Measurements from ENCODE around the gene P3H2.

P3H2 gene

GRCh38 chr3:190064659-190065058 lies 56.0 kb downstream of the P3H2 start:
- Histone ChIP-seq H3K9ac (ENCODE audit: low read length) (no peak overlapping the region), H3K36me3 (ENCODE audit: control insufficient read depth, low read depth, low read length) (no peaks in the 10 kb centered on the region), H3K4me1 (ENCODE audit: control insufficient read depth, low read depth, low read length) (no peaks in the 10 kb centered on the region), H3K4me3 (ENCODE audit: low read length) (no peak overlapping the region), H3K27ac (ENCODE audit: low read length) (no peak overlapping the region), H3K9me3 (ENCODE audit: control insufficient read depth, low read depth, low read length) (no peaks in the 10 kb centered on the region), H3K27me3 (ENCODE audit: control insufficient read depth, insufficient read depth, low read length) (no peaks in the 10 kb centered on the region)

- Histone ChIP-seq H3K36me3 (ENCODE audit: control insufficient read depth, low read depth, low read length) (no peaks in the 10 kb centered on the region), H3K4me3 (ENCODE audit: low read length) (no peak overlapping the region), H3K9me3 (ENCODE audit: control insufficient read depth, low read depth, low read length) (no peaks in the 10 kb centered on the region), H3K4me1 (ENCODE audit: control insufficient read depth, low read depth, low read length) (peaks cover 3% of the 10 kb centered on the region), H3K27ac (ENCODE audit: low read length) (no peak overlapping the region), H3K27me3 (ENCODE audit: control insufficient read depth, insufficient read depth, low read length) (no peaks in the 10 kb centered on the region), H3K9ac (ENCODE audit: low read length) (no peak overlapping the region)
Observed at GRCh38 chr3:190064112-190064511, 56.6 kb downstream of the P3H2 start.

DNA sequence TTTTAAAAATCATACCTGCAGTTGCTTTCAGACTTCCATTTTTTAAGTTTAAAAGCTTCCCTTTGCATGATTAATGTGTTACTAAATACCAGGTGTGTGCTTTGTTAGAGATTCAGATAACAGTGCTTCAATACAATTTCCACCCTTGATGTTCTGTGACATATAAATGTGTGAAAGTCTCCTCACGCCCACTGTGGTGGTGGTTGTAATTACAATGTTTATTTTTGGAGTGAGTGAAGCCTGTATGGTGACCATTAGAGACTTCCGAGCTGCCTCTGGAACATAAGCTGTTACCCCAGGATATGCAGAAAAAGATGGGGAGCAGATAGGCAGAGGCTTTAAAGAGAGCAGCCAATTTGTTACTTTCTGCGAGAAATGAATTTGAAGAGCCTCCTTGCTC lies 57.2 kb downstream of the P3H2 start:
- Histone ChIP-seq H3K27me3 (ENCODE audit: control insufficient read depth, insufficient read depth, low read length) (no peaks in the 10 kb centered on the region), H3K4me3 (ENCODE audit: low read length) (no peak overlapping the region), H3K9ac (ENCODE audit: low read length) (no peak overlapping the region), H3K9me3 (ENCODE audit: control insufficient read depth, low read depth, low read length) (no peaks in the 10 kb centered on the region), H3K4me1 (ENCODE audit: control insufficient read depth, low read depth, low read length) (peaks cover 9% of the 10 kb centered on the region), H3K36me3 (ENCODE audit: control insufficient read depth, low read depth, low read length) (no peaks in the 10 kb centered on the region), H3K27ac (ENCODE audit: low read length) (no peak overlapping the region)

- Histone ChIP-seq H3K9ac (ENCODE audit: low read length) (no peak overlapping the region), H3K27ac (ENCODE audit: low read length) (no peak overlapping the region), H3K27me3 (ENCODE audit: control insufficient read depth, insufficient read depth, low read length) (no peaks in the 10 kb centered on the region), H3K4me3 (ENCODE audit: low read length) (no peak overlapping the region), H3K36me3 (ENCODE audit: control insufficient read depth, low read depth, low read length) (no peaks in the 10 kb centered on the region), H3K9me3 (ENCODE audit: control insufficient read depth, low read depth, low read length) (no peaks in the 10 kb centered on the region), H3K4me1 (ENCODE audit: control insufficient read depth, low read depth, low read length) (peaks cover 18% of the 10 kb centered on the region)
Observed at GRCh38 chr3:190060192-190060775, 60.4 kb downstream of the P3H2 start.

DNA sequence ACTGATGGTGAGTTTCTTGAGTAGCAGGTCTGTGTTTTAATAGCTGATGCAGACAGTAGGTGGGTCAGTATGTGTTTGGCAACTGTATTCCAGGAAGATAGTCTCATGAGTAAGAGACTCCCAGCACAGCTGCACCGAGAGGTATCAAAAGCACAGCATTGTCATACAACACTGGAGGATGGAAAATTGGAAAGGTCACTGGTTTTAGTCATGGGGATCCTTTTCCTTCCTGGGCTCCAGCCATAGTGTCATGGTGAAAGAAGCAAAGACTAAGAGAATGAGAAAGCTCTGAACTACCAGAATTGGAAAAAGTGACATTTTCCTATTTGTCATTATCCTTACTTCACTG lies 61.5 kb downstream of the P3H2 start:
- Histone ChIP-seq H3K4me1 (ENCODE audit: control insufficient read depth, low read depth, low read length) (peaks cover 25% of the 10 kb centered on the region), H3K27me3 (ENCODE audit: control insufficient read depth, insufficient read depth, low read length) (no peaks in the 10 kb centered on the region), H3K27ac (ENCODE audit: low read length) (no peak overlapping the region), H3K36me3 (ENCODE audit: control insufficient read depth, low read depth, low read length) (no peaks in the 10 kb centered on the region), H3K9me3 (ENCODE audit: control insufficient read depth, low read depth, low read length) (no peaks in the 10 kb centered on the region), H3K9ac (ENCODE audit: low read length) (no peak overlapping the region), H3K4me3 (ENCODE audit: low read length) (no peak overlapping the region)

GRCh38 chr3:190058521-190059241 lies 62.0 kb downstream of the P3H2 start:
- Histone ChIP-seq H3K36me3 (ENCODE audit: control insufficient read depth, low read depth, low read length) (no peaks in the 10 kb centered on the region), H3K9ac (ENCODE audit: low read length) (no peak overlapping the region), H3K9me3 (ENCODE audit: control insufficient read depth, low read depth, low read length) (no peaks in the 10 kb centered on the region), H3K27ac (ENCODE audit: low read length) (no peak overlapping the region), H3K4me3 (ENCODE audit: low read length) (no peak overlapping the region), H3K4me1 (ENCODE audit: control insufficient read depth, low read depth, low read length) (peaks cover 25% of the 10 kb centered on the region), H3K27me3 (ENCODE audit: control insufficient read depth, insufficient read depth, low read length) (no peaks in the 10 kb centered on the region)

DNA sequence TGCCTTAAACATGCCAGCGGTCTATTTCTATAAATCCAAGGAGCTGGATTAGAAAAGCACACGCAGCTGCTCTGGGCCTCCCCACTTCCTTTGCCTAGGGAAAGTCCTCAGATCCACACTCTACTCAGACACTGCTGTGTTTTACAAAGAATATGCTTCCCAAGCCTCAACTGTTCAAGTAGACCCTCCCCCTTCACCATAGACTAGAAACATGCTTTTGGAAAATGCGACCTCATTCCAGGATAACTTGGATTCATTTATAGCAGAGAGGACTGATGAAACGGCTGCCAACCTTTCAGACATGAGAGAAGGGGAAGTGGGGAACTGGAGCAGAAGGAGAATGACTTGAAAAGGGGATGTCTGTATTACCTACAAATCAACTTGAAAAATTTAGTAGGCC lies 64.0 kb downstream of the P3H2 start:
- Histone ChIP-seq H3K9me3 (ENCODE audit: control insufficient read depth, low read depth, low read length) (no peaks in the 10 kb centered on the region), H3K4me1 (ENCODE audit: control insufficient read depth, low read depth, low read length) (peaks cover 32% of the 10 kb centered on the region), H3K9ac (ENCODE audit: low read length) (no peak overlapping the region), H3K36me3 (ENCODE audit: control insufficient read depth, low read depth, low read length) (no peaks in the 10 kb centered on the region), H3K27me3 (ENCODE audit: control insufficient read depth, insufficient read depth, low read length) (no peaks in the 10 kb centered on the region), H3K4me3 (ENCODE audit: low read length) (no peak overlapping the region), H3K27ac (ENCODE audit: low read length) (no peak overlapping the region)

DNA sequence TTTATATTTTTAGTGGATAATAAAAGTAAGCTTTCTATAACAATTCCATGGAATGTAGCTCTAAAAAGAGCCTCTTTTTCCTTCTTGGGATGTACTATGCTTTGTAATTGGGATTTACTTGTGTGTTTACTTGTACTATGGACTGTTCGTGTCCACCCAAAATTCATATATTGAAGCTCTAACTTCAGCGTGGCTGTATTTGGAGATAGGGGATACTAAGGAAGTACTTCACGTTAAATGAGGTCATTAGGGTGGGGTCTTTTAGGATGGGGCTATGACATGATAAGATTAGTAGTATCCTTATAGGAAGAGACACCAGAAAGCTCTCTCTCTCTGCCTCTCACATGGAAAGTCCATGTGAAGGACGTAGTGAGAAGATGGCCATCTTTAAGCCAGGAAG lies 64.9 kb downstream of the P3H2 start:
- H3K27ac ChIP-seq (ENCODE audit: low read length): no peak overlapping the region
- H3K9me3 ChIP-seq (ENCODE audit: control insufficient read depth, low read depth, low read length): no peaks in the 10 kb centered on the region
- no peak overlapping the region for H3K4me3 ChIP-seq (ENCODE audit: low read length)
- no peak overlapping the region for H3K9ac ChIP-seq (ENCODE audit: low read length)
- H3K36me3 ChIP-seq (ENCODE audit: control insufficient read depth, low read depth, low read length): no peaks in the 10 kb centered on the region
- no peaks in the 10 kb centered on the region for H3K27me3 ChIP-seq (ENCODE audit: control insufficient read depth, insufficient read depth, low read length)
- H3K4me1 ChIP-seq (ENCODE audit: control insufficient read depth, low read depth, low read length): peaks cover 42% of the 10 kb centered on the region

GRCh38 chr3:190053919-190054672 lies 66.6 kb downstream of the P3H2 start:
- no peaks in the 10 kb centered on the region for H3K9me3 ChIP-seq (ENCODE audit: control insufficient read depth, low read depth, low read length)
- H3K9ac ChIP-seq (ENCODE audit: low read length): no peak overlapping the region
- H3K4me1 ChIP-seq (ENCODE audit: control insufficient read depth, low read depth, low read length): peaks cover 55% of the 10 kb centered on the region
- no peaks in the 10 kb centered on the region for H3K27me3 ChIP-seq (ENCODE audit: control insufficient read depth, insufficient read depth, low read length)
- no peak overlapping the region for H3K4me3 ChIP-seq (ENCODE audit: low read length)
- no peak overlapping the region for H3K27ac ChIP-seq (ENCODE audit: low read length)
- no peaks in the 10 kb centered on the region for H3K36me3 ChIP-seq (ENCODE audit: control insufficient read depth, low read depth, low read length)

- H3K27ac ChIP-seq (ENCODE audit: low read length): peak overlapping the region; percentile 43
- H3K9ac ChIP-seq (ENCODE audit: low read length): no peak overlapping the region
- peaks cover 49% of the 10 kb centered on the region for H3K4me1 ChIP-seq (ENCODE audit: control insufficient read depth, low read depth, low read length)
- H3K36me3 ChIP-seq (ENCODE audit: control insufficient read depth, low read depth, low read length): no peaks in the 10 kb centered on the region
- no peaks in the 10 kb centered on the region for H3K27me3 ChIP-seq (ENCODE audit: control insufficient read depth, insufficient read depth, low read length)
- H3K9me3 ChIP-seq (ENCODE audit: control insufficient read depth, low read depth, low read length): no peaks in the 10 kb centered on the region
- peak overlapping the region; percentile 24 for H3K4me3 ChIP-seq (ENCODE audit: low read length)
Observed at GRCh38 chr3:190051641-190052040, 69.1 kb downstream of the P3H2 start.

GRCh38 chr3:190048932-190049441 lies 71.7 kb downstream of the P3H2 start:
- peak overlapping the region; percentile 71 for H3K27ac ChIP-seq (ENCODE audit: low read length)
- peaks cover 57% of the 10 kb centered on the region for H3K4me1 ChIP-seq (ENCODE audit: control insufficient read depth, low read depth, low read length)
- H3K9me3 ChIP-seq (ENCODE audit: control insufficient read depth, low read depth, low read length): no peaks in the 10 kb centered on the region
- peak overlapping the region; percentile 14 for H3K4me3 ChIP-seq (ENCODE audit: low read length)
- no peaks in the 10 kb centered on the region for H3K27me3 ChIP-seq (ENCODE audit: control insufficient read depth, insufficient read depth, low read length)
- H3K9ac ChIP-seq (ENCODE audit: low read length): peak overlapping the region; percentile 16
- H3K36me3 ChIP-seq (ENCODE audit: control insufficient read depth, low read depth, low read length): no peaks in the 10 kb centered on the region

Data from iPS-18a (cell line).